Endothelial cell of umbilical vein (primary cell): Measurements from ENCODE around the gene KDSR.

Source experiments
- EZH2 ChIP-seq: IDR thresholded peaks from 2 replicates; pipeline ENCODE4 v1.6.1; 2012; ENCODE audit warnings: borderline replicate concordance, low read depth, mild to moderate bottlenecking, moderate library complexity, low read length, inconsistent platforms; ENCODE audit not compliant: severe bottlenecking
- FOS ChIP-seq: IDR thresholded peaks from 2 replicates; pipeline ENCODE4 v1.6.1; 2011; ENCODE audit warnings: mild to moderate bottlenecking, low read length, moderate library complexity, borderline replicate concordance; ENCODE audit not compliant: insufficient read depth
- MYC ChIP-seq: IDR thresholded peaks from one replicate; pipeline ENCODE4 v1.6.1; 2011; ENCODE audit warnings: mild to moderate bottlenecking, low read depth, low read length
- POLR2AphosphoS5 ChIP-seq: IDR thresholded peaks from 2 replicates; pipeline ENCODE4 v1.6.1; 2012; ENCODE audit warnings: low read depth, mild to moderate bottlenecking, control low read depth, low read length, moderate library complexity; ENCODE audit not compliant: insufficient read depth
- TF ChIP-seq, protein P1 (sequence below), 2 donors: IDR thresholded peaks; 1 replicate in 1 of 2; 2 replicates in 1 of 2; pipeline ENCODE4 v1.5.1; 2011; ENCODE audit warnings: low read length in 2 of 2, mild to moderate bottlenecking in 2 of 2, moderate library complexity in 2 of 2, control low read depth in 1 of 2, inconsistent platforms in 1 of 2, low read depth in 1 of 2; ENCODE audit not compliant: insufficient read depth in 1 of 2; ENCODE audit errors: extremely low read depth in 1 of 2

DNA sequence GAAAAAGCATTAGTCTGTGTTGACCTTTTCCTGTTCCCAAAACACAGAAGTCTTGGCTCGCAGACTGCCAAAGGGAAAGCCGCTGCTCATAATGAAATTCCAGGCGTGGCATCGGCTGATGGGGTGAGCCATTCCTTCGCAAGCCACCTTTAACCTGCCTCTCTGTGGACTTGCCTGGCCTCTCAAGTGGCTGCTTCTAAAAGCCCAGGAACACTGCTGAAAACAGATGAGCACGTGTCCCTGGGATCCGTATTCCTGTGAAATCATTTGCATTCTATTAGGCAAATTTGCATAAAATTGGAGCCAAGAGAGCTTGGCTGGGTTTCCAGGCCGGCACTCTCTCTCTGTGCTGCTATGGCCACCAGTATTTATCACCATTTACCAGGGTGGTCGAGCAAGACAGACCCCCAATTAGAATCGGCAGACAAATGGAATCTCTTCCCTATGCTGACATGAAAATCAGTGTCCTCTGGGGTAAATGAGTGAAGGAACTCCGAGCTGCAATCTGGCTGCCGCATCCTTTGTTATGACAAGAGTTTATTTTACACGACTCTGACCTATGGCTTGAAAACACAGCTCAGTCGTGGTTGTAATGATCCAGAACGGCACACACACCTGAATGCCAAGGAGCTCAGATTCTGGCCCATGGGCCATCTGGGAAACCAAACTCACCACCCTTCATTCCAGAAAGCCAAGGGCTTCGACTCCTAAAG lies 69.2 kb downstream of the KDSR start:
- no peak for TF ChIP-seq POLR2AphosphoS5
- TF ChIP-seq, protein P1, sequence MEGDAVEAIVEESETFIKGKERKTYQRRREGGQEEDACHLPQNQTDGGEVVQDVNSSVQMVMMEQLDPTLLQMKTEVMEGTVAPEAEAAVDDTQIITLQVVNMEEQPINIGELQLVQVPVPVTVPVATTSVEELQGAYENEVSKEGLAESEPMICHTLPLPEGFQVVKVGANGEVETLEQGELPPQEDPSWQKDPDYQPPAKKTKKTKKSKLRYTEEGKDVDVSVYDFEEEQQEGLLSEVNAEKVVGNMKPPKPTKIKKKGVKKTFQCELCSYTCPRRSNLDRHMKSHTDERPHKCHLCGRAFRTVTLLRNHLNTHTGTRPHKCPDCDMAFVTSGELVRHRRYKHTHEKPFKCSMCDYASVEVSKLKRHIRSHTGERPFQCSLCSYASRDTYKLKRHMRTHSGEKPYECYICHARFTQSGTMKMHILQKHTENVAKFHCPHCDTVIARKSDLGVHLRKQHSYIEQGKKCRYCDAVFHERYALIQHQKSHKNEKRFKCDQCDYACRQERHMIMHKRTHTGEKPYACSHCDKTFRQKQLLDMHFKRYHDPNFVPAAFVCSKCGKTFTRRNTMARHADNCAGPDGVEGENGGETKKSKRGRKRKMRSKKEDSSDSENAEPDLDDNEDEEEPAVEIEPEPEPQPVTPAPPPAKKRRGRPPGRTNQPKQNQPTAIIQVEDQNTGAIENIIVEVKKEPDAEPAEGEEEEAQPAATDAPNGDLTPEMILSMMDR (IDR thresholded peaks at IDR 0.05; ENCODE audit: extremely low read depth in 1 of 2, insufficient read depth in 1 of 2, low read depth in 1 of 2, low read length in 2 of 2) = no peak
- no peak for TF ChIP-seq EZH2
- no peak for TF ChIP-seq MYC
- no peak for TF ChIP-seq FOS
